ENCODE measurements around the gene BCORL1.

GRCh38 chrX:129932821-129933321 lies 49.6 kb upstream of the BCORL1 start:
- TF ChIP-seq, protein P1, sequence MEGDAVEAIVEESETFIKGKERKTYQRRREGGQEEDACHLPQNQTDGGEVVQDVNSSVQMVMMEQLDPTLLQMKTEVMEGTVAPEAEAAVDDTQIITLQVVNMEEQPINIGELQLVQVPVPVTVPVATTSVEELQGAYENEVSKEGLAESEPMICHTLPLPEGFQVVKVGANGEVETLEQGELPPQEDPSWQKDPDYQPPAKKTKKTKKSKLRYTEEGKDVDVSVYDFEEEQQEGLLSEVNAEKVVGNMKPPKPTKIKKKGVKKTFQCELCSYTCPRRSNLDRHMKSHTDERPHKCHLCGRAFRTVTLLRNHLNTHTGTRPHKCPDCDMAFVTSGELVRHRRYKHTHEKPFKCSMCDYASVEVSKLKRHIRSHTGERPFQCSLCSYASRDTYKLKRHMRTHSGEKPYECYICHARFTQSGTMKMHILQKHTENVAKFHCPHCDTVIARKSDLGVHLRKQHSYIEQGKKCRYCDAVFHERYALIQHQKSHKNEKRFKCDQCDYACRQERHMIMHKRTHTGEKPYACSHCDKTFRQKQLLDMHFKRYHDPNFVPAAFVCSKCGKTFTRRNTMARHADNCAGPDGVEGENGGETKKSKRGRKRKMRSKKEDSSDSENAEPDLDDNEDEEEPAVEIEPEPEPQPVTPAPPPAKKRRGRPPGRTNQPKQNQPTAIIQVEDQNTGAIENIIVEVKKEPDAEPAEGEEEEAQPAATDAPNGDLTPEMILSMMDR (IDR thresholded peaks at IDR 0.05; ENCODE audit: low read length) = no peak
- TF ChIP-seq EZH2 (optimal IDR thresholded peaks at IDR 0.05; ENCODE audit: low read depth, low read length) = no peak

Measured in MM.1S (cell line).